GM21526 (cell line): ENCODE data around the gene TGFB1.
"Not testable (repeated sequence)": the region's sequence is repeated elsewhere in the genome, so short reads cannot be mapped to it uniquely, and the experiment has no call there.

ENCODE experiments used
- ATAC-seq: cut with Tn5 transposase; IDR thresholded peaks from one replicate; pipeline ENCODE4 v1.9.1; 2021; ENCODE audit warnings: moderate library complexity; ENCODE audit not compliant: unreplicated experiment, low FRiP score

Gene TGFB1

DNA sequence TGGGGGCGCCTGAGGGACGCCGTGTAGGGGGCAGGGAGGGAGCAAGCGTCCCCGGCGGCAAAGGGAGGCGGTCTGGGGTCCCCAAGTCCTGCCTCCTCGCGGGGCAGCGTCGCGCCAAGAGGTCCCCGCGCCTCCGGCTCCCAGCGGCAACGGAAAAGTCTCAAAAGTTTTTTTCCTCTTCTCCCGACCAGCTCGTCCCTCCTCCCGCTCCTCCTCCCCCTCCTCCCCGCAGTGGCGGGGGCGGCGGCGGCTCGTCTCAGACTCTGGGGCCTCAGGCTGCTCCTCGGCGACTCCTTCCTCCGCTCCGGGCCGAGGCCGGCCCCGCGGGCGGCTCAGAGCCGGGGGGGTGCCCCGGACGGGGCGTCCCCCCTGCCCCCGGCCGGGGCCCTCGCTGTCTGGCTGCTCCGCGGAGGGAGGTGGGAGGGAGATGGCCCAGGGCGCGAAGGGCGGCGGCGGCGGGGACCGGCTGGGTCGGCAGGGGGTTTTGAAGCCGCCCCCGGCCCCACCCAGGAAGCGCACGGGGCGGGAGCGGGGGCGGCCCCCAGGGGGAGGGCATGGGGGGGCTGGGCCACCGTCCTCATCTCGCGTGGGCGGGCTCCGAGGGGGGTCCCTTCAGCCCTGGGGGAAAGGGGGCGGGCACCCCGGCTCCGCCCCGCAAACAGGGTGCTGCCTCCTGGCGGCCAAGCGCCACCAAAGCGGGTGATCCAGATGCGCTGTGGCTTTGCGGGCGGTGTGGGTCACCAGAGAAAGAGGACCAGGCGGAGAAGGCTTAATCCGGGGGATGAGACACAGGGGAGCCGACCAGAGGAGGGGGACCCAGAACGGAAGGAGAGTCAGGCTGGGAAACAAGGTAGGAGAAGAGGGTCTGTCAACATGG lies at the start of gene TGFB1:
TGFB1 (minus strand) TSS at position 457 of the 877 bp plus-strand sequence. CDS start 878 bp downstream, outside the sequence.
- peak; percentile 32 for ATAC-seq

DNA sequence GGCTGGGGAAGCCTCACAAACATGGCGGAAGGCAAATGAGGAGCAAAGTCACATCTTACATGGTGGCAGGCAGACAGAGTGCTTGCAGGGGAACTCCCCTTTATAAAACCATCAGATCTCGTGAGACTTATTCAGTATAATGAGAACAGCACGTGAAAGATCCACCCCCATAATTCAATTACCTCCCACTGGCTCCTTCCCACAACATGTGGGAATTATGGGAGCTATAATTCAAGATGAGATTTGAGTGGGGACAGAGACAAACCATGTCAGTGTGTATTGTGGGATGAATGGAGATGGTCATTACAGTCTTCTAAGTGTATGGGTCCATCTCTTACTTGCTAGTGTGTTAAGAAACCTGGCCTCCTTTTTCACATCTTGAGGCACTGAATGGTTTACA lies 48.3 kb upstream of the TGFB1 start:
- no peak for ATAC-seq

GRCh38 chr19:41401483-41401882 lies 47.8 kb upstream of the TGFB1 start:
- ATAC-seq, result no peak

DNA sequence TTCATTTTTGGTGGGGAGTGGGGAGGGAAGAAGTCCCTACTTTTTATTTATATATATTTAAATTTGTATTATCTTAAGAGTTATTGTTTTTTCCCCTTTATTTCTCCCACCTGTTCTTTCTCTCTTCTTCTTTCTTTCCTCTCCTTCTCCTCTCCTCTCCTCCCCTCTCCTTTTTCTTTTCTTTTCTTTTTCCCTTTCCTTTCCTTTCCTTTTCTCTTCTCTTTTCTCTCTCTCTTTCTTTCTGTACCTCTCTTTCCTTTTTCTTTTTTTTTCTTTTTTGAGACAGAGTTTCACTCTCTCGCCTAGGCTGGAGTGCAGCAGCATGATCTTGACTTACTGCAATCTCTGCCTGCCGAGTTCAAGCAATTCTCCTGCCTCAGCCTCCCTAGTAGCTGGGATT lies 45.8 kb upstream of the TGFB1 start:
- ATAC-seq, result no peak

DNA sequence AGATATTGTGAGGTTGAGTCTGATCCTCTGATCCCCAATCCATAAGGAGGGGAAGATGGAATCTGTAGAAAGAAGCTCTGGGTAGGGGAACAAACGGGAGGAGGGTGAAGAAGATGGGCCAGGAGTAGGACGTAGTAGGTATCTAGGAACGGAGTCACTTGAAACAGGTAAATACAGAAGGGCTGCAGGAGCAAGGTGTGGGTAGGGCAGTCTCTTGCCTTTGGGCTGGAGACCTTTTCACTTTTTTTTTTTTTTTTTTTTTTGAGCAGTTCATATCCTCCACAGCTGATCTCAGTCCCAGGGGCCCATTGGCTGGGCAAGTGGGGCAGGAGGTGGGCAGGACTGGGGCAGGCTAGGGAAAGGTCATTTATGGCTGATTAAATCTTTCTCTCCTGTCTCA lies 45.4 kb upstream of the TGFB1 start:
- no peak for ATAC-seq

GRCh38 chr19:41398598-41398997 lies 44.9 kb upstream of the TGFB1 start:
- ATAC-seq, result no peak

- no peak for ATAC-seq
Measured at GRCh38 chr19:41398050-41398418, 44.3 kb upstream of the TGFB1 start.

GRCh38 chr19:41397086-41398049 lies 43.6 kb upstream of the TGFB1 start, which contains the start of the genes BCKDHA and EXOSC5:
Gene BCKDHA (plus strand): TSS chr19:41397818. CDS start chr19:41397828, 10 bp downstream.
Gene EXOSC5 (minus strand): TSS chr19:41397359. CDS start chr19:41397328, 31 bp downstream.
- peak; percentile 73 for ATAC-seq

GRCh38 chr19:41395355-41395754 lies 41.6 kb upstream of the TGFB1 start:
- ATAC-seq, result no peak

DNA sequence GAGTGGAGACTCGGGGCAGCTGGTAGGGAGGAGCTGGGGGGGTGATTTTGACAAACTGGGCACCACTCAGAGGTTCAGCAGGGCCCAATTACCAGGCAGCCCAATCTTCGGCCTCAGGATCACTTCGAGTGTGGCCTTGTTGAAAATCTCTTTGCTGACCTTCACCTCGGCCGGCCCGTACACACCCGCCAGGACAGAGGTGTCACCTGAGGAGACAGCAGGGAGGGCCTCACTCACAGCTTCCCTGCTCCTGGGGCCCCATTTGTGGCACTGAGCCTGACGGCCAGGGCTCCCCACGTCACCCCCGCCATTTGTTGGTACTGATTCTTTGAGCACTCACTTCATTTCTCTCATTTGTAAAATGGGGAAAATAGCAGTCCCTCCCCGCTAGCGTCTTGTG lies 39.1 kb upstream of the TGFB1 start:
- ATAC-seq, result no peak

- no peak for ATAC-seq
Measured at GRCh38 chr19:41391618-41392017, 37.9 kb upstream of the TGFB1 start.

- no peak for ATAC-seq
Measured at GRCh38 chr19:41386442-41386841, 32.7 kb upstream of the TGFB1 start.

DNA sequence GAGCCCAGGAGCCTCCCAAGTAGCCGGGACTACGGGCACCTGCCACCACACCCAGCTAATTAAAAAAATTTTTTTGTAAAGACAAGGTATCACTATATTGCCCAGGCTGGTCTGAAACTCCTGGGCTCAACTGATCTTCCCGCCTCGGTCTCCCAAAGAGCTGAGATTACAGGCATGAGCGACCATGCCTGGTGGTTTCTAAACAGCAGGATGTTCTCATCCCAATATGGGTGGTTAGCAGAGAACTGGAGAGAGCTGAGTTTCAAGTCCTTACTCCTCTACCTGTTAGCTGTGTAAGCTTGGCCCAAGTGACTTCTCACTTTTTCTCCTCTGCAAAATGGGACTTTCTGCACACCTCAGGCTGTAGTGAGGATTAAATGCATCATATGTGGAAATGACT lies 30.6 kb upstream of the TGFB1 start:
- ATAC-seq, result no peak

- not testable (repeated sequence) for ATAC-seq
Measured at GRCh38 chr19:41381536-41381935, 27.8 kb upstream of the TGFB1 start.

DNA sequence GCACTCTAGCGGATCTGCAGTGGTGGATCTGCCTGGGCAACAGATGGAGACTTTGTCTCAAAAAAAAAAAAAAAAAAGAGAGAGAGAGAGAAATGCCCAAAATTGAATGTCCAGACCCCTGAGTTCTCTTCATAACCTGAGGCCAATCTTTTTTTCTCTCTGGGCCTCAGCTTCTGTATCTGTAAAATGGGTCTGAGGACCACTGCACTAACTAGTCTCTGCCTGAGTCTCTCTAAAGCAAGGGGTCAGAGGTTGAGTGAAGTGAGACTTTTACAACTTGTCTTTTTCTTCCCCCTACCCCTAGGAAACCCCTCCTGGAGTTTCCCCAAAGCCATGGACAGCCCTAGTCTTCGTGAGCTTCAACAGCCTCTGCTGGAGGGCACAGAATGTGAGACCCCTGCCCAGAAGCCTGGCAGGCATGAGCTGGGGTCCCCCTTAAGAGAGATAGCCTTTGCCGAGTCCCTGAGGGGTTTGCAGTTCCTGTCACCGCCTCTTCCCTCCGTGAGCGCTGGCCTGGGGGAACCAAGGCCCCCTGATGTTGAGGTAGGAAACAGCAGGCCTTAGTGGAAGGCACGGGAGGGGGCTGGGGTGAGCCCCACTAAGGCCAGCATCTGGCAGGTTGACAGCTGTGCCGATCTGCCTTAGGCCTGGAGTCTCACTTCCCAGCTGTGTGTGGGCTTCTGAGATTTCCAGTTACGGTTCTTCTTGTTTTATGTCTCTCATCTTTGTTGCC lies 24.4 kb upstream of the TGFB1 start:
- ATAC-seq, result no peak

DNA sequence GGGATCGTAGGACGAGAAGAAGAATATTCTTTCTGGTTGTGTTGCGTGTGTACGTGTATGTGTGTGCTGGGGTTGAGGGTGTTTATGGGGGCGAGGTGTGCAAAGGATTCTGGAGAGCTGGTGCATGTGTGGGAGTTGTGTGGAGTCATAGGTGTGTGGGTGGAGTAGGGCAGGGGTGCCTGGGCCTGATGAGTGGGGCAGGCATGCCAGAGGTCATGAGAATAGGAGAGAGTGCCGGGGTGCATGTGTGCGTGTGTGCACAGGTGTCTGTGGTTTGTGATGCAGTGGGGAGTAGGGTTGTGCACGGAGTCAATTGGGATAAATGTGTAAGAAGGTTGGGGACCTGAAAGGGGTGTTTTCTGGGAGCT lies 23.3 kb upstream of the TGFB1 start:
- ATAC-seq, result no peak

DNA sequence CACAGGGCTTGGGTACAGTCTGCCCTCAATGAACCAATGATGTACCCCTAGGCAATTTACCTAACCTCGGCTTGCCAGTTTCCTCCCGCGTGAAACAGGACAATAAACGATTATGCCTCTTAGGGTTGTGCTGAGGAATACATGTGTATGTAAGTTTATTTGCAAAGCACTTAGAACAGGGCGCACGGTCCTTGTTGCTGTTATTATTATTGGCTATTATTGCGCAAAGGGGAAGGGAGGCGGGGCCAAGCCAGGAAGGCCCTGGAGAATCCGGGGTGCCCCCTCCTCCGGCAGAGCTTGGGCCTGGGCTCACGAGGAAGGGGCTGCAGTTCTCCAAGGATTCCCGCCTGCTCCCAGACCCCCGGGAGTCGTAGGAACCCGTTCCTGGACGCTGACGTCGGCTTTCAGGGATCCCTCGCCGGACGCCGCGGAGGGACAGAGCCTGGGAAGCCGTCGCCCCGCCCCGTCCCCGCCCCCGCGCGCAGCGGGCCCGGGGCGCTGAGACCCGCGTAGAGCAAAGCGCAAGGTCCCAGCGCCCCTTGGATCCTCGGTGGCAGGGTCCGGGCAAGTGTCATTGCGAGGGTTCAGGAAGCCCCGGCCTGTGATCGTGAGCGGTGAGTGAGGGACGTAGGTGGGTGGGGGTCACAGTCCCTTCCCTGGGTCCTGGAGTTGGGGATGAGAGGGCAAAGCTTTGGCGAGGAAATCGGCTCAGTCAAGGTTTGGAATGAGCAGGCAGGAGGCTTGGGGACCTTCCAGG lies 22.7 kb upstream of the TGFB1 start, which contains the start of gene TMEM91:
TMEM91 (plus strand) TSS at position 293 of the 757 bp plus-strand sequence. CDS start 1,777 bp downstream, outside the sequence.
- no peak for ATAC-seq

GRCh38 chr19:41373993-41374392 lies 20.3 kb upstream of the TGFB1 start:
- no peak for ATAC-seq

- no peak for ATAC-seq
Measured at GRCh38 chr19:41372501-41372900, 18.8 kb upstream of the TGFB1 start.

GRCh38 chr19:41371541-41371940 lies 17.8 kb upstream of the TGFB1 start:
- ATAC-seq, result no peak
